Urinary bladder (tissue), 4 donors: Measurements from ENCODE around the gene JARID2. TPM values are rescaled to one million over a fixed set of nuclear protein-coding genes. Genes with fewer than 3 reads are reported as not detected.
"Not testable (repeated sequence)": the region's sequence is repeated elsewhere in the genome, so short reads cannot be mapped to it uniquely, and the experiment has no call there.

Experiments
- DNase-seq: peaks from one replicate; pipeline ENCODE4 v3.0.0-alpha.2; 2015; ENCODE audit errors: extremely low spot score
- H3K27ac ChIP-seq: one replicate; pipeline ENCODE4 v1.5.1; 2013; ENCODE audit warnings: low read depth, mild to moderate bottlenecking, moderate library complexity
- H3K36me3 ChIP-seq: one replicate; pipeline ENCODE4 v1.6.1; 2013; ENCODE audit warnings: mild to moderate bottlenecking, moderate library complexity; ENCODE audit not compliant: insufficient read depth
- H3K4me1 ChIP-seq: one replicate; pipeline ENCODE4 v1.6.1; 2013; ENCODE audit warnings: mild to moderate bottlenecking, moderate library complexity; ENCODE audit not compliant: insufficient read depth
- H3K4me3 ChIP-seq: one replicate; pipeline ENCODE4 v1.5.1; 2013; ENCODE audit warnings: low read depth, low read length
- WGBS: extraction: QIAGEN DNeasy Blood & Tissue Kit; methylation state at CpG from one replicate; pipeline ENCODE4 v1.1.7; 2013; 5-methylcytosine and 5-hydroxymethylcytosine counted together
- polyA plus RNA-seq: library from polyadenylated mRNA; stranded (reverse); fragments of 200-250 nt; gene quantifications from one replicate; pipeline ENCODE4 v1.2.3, GENCODE V29; 2013
- total RNA-seq: library from RNA; depleted of rRNA; stranded (reverse); fragments of >200 nt; gene quantifications from one replicate; pipeline ENCODE4 v1.2.3, GENCODE V29; 2014
- donor health status: healthy with polysubstance abuse.
- donor health status: healthy.

JARID2 gene
- total and polyA plus RNA-seq, 2 donors, result 5.5 to 11.9 TPM

DNA sequence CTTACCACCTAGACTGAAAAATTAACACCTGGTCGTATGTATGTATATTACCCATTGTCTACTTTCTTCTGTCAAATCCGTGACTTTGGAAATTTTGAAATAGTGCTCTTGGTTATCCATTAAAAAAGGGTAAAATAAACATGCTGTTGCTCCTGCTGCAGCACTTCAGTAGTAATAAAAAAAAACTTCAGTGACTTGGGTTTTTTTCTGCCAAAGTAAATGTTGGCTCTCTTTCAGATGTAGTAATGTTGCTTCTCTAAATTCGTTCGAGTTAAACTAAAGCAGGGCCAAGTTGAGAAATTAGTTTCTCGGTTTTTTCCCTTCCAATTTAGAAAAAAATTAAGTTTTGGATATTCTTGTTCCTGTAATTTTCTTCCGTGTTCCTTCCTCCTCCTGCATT is 34.2 kb downstream of the JARID2 start:
- 11% methylated on average over 6 of the region's 6 CpGs for WGBS
- H3K36me3 ChIP-seq, result no peaks in the 10 kb centered on the region
- no peak overlapping the region for H3K4me3 ChIP-seq
- no peak overlapping the region for H3K27ac ChIP-seq
- peak; percentile 72 for DNase-seq
- peaks cover 3% of the 10 kb centered on the region for H3K4me1 ChIP-seq

DNA sequence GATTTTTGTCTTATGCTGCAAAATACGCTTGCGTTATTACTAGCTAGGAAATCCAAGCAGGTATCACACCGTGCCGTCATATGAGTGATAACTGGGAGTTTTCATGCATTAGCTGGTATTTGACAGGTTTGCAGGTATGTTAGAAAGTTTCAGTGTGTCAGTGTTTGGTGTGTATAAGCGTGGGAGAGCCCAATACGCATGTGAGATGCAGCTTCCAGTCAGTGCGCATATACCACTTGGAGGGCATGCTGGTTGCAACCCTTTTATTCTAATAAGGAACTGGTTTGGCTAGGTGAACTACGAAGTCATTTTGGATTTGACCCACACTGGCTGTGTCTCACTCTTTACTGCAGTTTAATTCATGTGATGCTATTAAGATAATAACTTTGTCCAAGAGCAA is 35.1 kb downstream of the JARID2 start:
- Histone ChIP-seq H3K36me3 (no peaks in the 10 kb centered on the region), H3K4me3 (no peak overlapping the region), H3K4me1 (peaks cover 2% of the 10 kb centered on the region), H3K27ac (no peak overlapping the region)
- DNase-seq, result no peak
- WGBS, result 89% methylated on average over 8 of the region's 8 CpGs

DNA sequence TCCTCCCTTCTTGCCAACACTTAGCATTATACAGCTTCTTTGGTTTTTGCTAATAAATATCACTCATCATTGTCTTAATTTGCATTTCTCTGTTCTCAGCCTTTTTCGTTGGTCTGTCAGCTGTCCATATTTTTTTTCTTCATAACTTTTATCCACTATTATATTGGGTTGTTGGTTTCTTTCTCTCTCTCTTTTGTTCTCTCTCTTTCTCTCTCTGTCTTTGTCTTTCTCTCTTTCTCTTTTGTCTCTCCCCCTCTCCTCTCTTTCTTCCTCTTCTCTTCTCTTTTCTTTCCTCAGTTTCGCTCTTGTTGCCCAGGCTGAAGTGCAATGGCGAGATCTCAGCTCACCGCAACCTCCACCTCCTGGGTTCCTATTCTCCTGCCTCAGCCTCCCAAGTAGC is 36.5 kb downstream of the JARID2 start:
- no peak for DNase-seq
- Histone ChIP-seq H3K4me3 (no peak overlapping the region), H3K4me1 (no peaks in the 10 kb centered on the region), H3K36me3 (no peaks in the 10 kb centered on the region), H3K27ac (no peak overlapping the region)
- 92% methylated on average over 4 of the region's 4 CpGs for WGBS

DNA sequence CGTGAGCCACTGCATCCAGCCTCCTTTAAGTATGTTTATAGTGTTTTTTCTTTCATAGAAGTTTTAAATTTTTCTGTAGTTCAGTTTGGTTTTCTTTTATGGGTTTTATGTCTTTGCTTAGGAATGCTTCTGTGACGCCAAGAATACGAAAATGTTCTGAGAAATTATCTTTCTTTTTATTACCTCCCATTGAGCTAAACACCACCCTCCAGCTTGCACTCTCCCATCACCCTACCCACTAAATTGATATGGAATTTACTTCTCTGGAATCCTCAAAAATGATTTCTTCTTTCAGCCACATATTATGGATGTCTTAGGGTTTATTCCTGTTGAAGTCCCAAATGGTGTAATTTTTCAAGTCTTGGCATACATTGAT is 38.1 kb downstream of the JARID2 start:
- 36% methylated on average over 3 of the region's 3 CpGs for WGBS

DNA sequence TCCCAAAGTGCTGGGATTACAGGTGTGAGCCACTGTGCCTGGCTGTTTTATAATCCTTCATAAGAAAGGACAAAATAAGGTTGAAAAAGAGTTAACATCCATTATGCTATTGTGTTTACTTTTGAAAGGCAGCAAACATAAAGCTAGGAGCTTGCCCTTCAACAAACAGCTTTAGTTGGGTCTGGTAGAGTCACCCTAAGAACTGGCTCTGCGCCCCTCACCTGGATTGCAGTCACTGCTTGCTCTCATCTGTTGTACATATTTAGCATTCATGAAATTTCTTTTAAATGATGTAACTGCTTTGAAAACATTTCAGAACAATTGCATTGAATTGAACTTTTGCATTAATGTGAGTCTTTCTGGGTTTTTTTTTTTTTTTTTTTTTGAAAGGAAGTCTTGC is 38.9 kb downstream of the JARID2 start:
- no peak for DNase-seq
- Histone ChIP-seq H3K27ac (no peak overlapping the region), H3K36me3 (no peaks in the 10 kb centered on the region), H3K4me3 (no peak overlapping the region), H3K4me1 (no peaks in the 10 kb centered on the region)
- 97% methylated on average over 1 of the region's 1 CpG for WGBS

More for the DNA sequence above, 38.1 kb downstream of the JARID2 start:
- H3K4me3 ChIP-seq, result no peak overlapping the region
- H3K27ac ChIP-seq, result no peak overlapping the region
- H3K4me1 ChIP-seq, result no peaks in the 10 kb centered on the region
- no peak for DNase-seq
- no peaks in the 10 kb centered on the region for H3K36me3 ChIP-seq

DNA sequence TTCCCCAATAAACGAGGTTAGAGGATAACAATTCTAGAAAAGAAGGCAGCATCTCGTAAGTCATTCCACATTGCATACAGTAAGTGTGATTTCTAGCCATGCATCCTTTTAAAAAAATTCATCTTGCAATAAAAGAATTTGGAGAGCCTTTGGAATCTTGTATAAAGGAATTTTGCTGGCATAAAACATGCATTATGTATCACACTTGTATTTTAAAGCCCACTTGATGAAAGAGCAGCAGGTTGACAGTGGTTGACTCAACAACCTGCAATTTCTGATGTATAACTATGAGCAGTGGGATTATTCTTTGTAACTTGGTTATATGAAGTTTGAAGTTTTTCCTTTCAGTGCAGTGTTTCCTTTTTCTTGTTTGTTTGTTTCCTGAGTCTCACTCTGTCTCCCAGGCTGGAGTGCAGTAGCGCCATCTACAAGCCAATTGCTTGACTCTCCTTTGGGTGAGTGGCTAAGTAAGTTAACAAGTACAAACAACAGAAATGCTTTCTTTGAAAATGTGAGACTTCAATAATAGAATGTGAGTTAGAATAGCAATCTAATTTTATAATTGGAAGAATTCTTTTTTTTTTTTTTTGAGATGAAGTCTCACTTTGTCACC is 39.9 kb downstream of the JARID2 start:
- no peak overlapping the region for H3K27ac ChIP-seq
- 91% methylated on average over 3 of the region's 3 CpGs for WGBS
- no peak overlapping the region for H3K4me3 ChIP-seq
- no peaks in the 10 kb centered on the region for H3K4me1 ChIP-seq
- no peak for DNase-seq
- no peaks in the 10 kb centered on the region for H3K36me3 ChIP-seq

DNA sequence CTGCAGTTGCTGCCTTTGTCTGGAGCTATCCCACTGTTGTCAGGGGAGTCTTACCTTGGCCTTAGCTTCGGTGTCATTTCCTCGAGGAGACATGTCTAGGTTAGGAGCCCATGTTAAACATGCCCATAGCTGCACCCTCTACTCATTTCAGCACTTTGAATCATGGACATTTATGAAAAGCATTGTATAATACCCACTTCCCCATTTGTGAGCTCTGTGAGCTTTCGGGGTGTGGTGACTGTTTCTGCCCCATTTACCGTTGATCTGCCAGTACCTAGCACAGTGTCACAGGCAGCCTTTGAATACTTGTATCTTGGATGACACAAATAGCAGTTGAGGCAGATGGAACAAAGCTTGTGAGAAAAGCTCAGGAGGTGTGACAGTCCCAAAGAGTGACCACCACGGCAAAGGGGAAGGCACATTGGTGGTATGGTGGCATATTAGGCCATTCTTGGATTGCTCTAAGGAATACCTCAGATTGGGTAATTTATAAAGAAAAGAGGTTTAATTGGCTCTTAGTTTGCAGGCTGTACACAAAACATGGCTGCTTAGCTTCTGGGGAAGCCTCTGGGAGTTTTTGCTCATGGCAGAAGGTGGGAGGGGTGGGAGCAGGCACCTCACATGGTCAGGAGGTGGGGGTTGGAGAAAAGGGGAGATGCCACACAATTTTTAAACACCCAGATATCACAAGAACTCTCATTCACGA is 42.0 kb downstream of the JARID2 start:
- no peak overlapping the region for H3K4me3 ChIP-seq
- WGBS, result 90% methylated on average over 6 of the region's 6 CpGs
- H3K27ac ChIP-seq, result no peak overlapping the region
- DNase-seq, result no peak
- H3K36me3 ChIP-seq, result no peaks in the 10 kb centered on the region
- H3K4me1 ChIP-seq, result no peaks in the 10 kb centered on the region

DNA sequence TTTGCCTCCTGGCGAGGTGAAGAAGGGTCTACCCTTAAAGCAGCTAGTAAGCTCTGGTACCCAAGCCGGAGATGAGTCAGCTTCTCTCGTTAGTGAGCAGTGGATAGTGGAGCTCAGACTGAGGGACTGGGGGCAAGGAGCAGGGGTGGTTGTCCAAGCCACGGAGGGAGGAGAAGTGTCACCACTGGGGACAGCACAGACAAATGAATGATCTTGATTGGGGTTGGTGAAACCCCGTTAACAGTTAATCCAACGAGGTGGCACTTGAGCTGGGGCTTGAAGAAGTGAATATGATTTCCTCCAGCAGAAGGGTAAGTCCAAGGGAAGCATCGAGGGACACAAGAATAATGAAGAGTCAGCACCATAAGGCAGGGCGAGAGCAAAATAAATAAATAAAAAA is 43.0 kb downstream of the JARID2 start:
- Histone ChIP-seq H3K4me1 (peaks cover under 1% of the 10 kb centered on the region), H3K4me3 (no peak overlapping the region), H3K27ac (no peak overlapping the region), H3K36me3 (no peaks in the 10 kb centered on the region)
- no peak for DNase-seq
- WGBS, result 95% methylated on average over 8 of the region's 8 CpGs

DNA sequence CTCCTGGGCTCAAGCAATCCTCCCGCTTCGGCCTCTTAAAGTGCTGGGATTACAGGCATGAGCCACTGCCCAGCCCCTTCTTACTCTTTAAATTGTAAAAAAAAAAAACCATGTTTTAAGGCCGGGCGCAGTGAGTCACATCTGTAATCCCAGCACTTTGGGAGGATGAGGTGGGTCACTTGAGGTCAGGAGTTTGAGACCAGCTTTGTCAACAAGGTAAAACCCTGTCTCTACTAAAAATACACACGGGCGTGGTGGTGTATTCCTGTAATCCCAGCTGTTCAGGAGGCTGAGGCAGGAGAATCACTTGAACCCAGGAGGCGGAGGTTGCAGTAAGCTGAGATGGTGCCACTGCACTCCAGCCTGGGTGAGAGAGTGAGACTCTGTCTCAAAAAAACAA is 43.6 kb downstream of the JARID2 start:
- WGBS, result 79% methylated on average over 7 of the region's 7 CpGs
- DNase-seq, H3K36me3 ChIP-seq, H3K4me1 ChIP-seq, H3K27ac ChIP-seq, H3K4me3 ChIP-seq: not testable (repeated sequence)

DNA sequence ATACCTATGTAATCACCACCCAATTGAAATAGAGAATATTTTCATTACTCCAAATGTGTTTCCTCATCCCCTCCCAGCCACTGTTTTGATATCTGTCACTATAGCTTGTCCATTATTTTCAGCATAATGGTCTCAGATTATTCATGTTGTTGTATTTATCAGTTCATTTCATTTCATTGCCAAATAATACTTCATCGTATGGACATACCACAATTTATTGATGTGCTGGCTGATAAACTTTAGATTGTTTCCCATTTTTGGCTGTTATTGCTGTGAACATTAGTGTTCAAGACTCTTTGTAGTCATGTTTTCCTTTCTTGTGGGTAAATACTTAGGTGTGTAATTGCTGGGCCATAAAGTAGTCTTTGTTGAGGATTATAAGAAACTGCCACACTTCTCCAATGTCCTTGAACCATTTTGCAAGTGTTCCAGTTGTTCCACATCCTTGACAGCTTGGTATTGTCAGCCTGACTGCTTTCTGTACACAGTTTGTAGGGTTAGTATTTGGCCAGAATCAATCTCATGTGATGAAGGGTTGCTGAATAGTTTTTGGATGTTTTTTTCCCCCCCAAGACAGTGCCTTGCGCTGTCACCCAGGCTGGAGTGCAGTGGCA is 44.3 kb downstream of the JARID2 start:
- no peak overlapping the region for H3K27ac ChIP-seq
- DNase-seq, result no peak
- peaks cover 2% of the 10 kb centered on the region for H3K4me1 ChIP-seq
- no peak overlapping the region for H3K4me3 ChIP-seq
- no peaks in the 10 kb centered on the region for H3K36me3 ChIP-seq
- 88% methylated on average over 2 of the region's 2 CpGs for WGBS

DNA sequence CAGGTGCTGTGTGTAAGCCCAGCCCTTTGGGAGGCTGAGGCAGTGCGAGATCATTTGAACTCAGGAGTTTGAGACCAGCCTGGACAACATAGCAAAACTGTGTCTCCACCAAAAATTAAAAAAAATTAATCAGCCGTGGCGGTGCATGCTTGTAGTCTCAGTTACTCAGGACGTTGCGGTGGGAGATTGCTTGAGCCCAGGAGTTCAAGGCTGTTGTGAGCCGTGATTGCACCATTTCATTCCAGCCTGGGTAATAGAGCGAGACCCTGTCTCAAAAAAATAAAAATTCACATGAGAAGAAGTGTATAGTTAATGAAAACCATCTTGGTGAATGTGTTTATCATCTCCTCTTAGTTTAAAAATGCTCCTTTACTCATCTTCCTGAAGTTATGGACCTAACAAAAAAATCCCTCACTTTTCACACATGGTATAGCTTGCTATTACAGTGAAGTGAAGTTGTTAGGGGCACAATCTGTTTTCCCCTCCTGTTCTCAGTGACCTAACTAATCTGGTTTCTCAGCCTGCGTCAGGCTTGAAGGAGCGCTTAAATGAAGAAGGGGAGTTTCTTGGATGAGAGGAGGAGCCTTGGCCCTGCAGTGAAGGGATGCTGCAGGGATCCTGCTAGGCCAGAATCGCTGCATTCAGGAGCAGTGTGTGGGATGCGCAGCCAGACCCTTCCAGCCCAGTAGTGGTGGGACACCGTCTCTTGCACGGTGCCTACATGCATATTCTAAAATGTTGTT is 45.3 kb downstream of the JARID2 start:
- Histone ChIP-seq H3K36me3 (no peaks in the 10 kb centered on the region), H3K4me1 (peaks cover 2% of the 10 kb centered on the region), H3K4me3 (no peak overlapping the region), H3K27ac (no peak overlapping the region)
- no peak for DNase-seq
- WGBS, result 89% methylated on average over 13 of the region's 13 CpGs

DNA sequence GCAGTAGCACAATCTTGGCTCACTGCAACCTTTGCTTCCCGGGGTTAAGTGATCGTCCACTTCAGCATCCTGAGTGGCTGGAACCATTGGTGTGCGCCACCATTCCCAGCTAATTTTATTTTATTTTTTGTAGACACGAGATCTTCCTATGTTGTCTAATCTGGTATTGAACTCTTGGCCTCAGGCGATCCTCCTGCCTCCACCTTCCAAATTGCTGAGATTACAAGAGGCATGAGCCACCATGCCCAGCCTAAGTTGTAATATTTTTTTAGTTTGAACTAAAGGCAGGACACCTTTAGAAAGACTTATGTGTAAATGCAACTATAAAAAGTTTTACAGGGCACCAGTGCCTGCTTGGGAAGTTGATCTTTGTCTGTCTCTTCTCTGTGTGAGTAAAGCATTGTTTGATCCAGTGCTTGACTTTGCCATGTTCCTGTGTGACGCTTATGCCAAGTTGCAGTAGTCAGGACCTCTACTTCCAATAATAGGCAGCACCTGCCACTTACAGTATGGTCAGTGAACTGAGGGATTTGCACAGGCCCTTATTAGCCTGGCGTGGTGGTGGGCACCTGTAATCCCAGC is 46.9 kb downstream of the JARID2 start:
- no peak for DNase-seq
- H3K27ac ChIP-seq, result no peak overlapping the region
- peaks cover 2% of the 10 kb centered on the region for H3K4me1 ChIP-seq
- 95% methylated on average over 7 of the region's 7 CpGs for WGBS
- no peaks in the 10 kb centered on the region for H3K36me3 ChIP-seq
- no peak overlapping the region for H3K4me3 ChIP-seq

DNA sequence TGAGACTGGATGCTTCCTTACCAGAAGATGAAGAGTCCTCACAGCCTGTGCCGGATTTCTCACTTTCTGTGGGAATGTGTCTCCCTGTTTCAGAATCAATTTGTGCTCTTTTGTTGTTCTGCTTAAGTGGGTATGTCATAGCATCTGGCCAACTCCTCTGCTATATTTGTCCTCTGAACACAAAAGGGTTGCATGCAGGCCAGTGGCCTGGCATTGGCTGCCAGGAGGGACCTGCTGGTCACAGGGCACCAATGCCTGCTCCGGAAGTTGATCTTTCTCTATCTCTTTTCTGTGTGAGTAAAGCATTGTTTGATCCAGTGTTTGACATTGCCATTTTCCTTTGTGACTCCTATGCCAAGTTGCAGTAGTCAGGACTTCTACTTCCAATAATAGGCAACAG is 47.8 kb downstream of the JARID2 start:
- 92% methylated on average over 2 of the region's 2 CpGs for WGBS
- H3K4me3 ChIP-seq, result no peak overlapping the region
- H3K36me3 ChIP-seq, result no peaks in the 10 kb centered on the region
- peaks cover 2% of the 10 kb centered on the region for H3K4me1 ChIP-seq
- DNase-seq, result no peak
- no peak overlapping the region for H3K27ac ChIP-seq
